Cardiac muscle cell (in vitro differentiated cells and primary cell): Measurements from ENCODE around the gene RUNX2. TPM values are rescaled to one million over a fixed set of nuclear protein-coding genes. Genes with fewer than 3 reads are reported as not detected.

ENCODE experiments used
- DNase-seq, 2 donors: peaks; one replicate each; pipeline versions ENCODE4 v3.0.0 to v3.0.0-alpha.2; 2010 to 2017; ENCODE audit warnings: low read depth in 1 of 2, low spot score in 1 of 2
- H3K27ac ChIP-seq: fragments of 200-600 bp; sonication (generic); 2 replicates; pipeline ENCODE4 v1.5.1; 2016
- H3K27me3 ChIP-seq: fragments of 200-600 bp; sonication (generic); 2 replicates; pipeline ENCODE4 v1.6.0; 2016; ENCODE audit warnings: control low read depth
- H3K36me3 ChIP-seq: fragments of 200-600 bp; sonication (generic); 2 replicates; pipeline ENCODE4 v1.5.1; 2016; ENCODE audit warnings: control low read depth
- H3K4me1 ChIP-seq: fragments of 200-600 bp; sonication (generic); 2 replicates; pipeline ENCODE4 v1.8.1; 2017; ENCODE audit warnings: low read depth, mild to moderate bottlenecking, mixed run types
- H3K4me3 ChIP-seq: fragments of 200-600 bp; sonication (generic); 2 replicates; pipeline ENCODE4 v1.5.1; 2016; ENCODE audit warnings: mild to moderate bottlenecking
- H3K9me3 ChIP-seq: fragments of 200-600 bp; sonication (generic); 2 replicates; pipeline ENCODE4 v1.5.1; 2017; ENCODE audit warnings: low read depth, mild to moderate bottlenecking, control low read depth
- polyA plus RNA-seq: library from polyadenylated mRNA; unstranded; fragments of >200 nt; fragmentation: Nextera tagmentation; extraction: Ambion mirVana; gene quantifications from 2 replicates; pipeline ENCODE4 v1.2.1, GENCODE V29; 2016
- total RNA-seq: library from RNA; depleted of rRNA; stranded (reverse); fragments of >200 nt; gene quantifications from 2 replicates; pipeline ENCODE4 v1.2.3, GENCODE V29; 2016
- TF ChIP-seq, protein P1 (sequence below): IDR thresholded peaks from 2 replicates; pipeline ENCODE4 v1.5.1; 2012; ENCODE audit warnings: low read depth, mild to moderate bottlenecking, low read length

RUNX2 gene
- total and polyA plus RNA-seq, 2 experiments from 2014 or later = 1.6 to 1.9 TPM

- Histone ChIP-seq H3K27me3 (no peaks in the 10 kb centered on the region), H3K4me1 (peaks cover 4% of the 10 kb centered on the region), H3K4me3 (peak within 1 kb of the TSS; percentile 74), H3K27ac (peak within 1 kb of the TSS; percentile 96), H3K36me3 (no peaks in the 10 kb centered on the region), H3K9me3 (no peaks in the 10 kb centered on the region)
- DNase-seq = peak; percentile 96 to 97
- TF ChIP-seq, protein P1, sequence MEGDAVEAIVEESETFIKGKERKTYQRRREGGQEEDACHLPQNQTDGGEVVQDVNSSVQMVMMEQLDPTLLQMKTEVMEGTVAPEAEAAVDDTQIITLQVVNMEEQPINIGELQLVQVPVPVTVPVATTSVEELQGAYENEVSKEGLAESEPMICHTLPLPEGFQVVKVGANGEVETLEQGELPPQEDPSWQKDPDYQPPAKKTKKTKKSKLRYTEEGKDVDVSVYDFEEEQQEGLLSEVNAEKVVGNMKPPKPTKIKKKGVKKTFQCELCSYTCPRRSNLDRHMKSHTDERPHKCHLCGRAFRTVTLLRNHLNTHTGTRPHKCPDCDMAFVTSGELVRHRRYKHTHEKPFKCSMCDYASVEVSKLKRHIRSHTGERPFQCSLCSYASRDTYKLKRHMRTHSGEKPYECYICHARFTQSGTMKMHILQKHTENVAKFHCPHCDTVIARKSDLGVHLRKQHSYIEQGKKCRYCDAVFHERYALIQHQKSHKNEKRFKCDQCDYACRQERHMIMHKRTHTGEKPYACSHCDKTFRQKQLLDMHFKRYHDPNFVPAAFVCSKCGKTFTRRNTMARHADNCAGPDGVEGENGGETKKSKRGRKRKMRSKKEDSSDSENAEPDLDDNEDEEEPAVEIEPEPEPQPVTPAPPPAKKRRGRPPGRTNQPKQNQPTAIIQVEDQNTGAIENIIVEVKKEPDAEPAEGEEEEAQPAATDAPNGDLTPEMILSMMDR = peak; percentile 30
These were observed 49.6 kb downstream of the RUNX2 start, which contains the start of gene SUPT3H for GRCh38 chr6:45377554-45378333. SUPT3H (minus strand) TSS chr6:45377934.

GRCh38 chr6:45378334-45378926, 50.3 kb downstream of the RUNX2 start:
- Histone ChIP-seq H3K9me3 (no peaks in the 10 kb centered on the region), H3K36me3 (no peaks in the 10 kb centered on the region), H3K27ac (peak overlapping the region; percentile 96), H3K4me1 (peaks cover 4% of the 10 kb centered on the region), H3K27me3 (no peaks in the 10 kb centered on the region), H3K4me3 (peak overlapping the region; percentile 74)
- DNase-seq = peak in 1 of 2 donors; percentile 39
- TF ChIP-seq, protein P1 = no peak

GRCh38 chr6:45382391-45382790, 54.3 kb downstream of the RUNX2 start:
- no peak for DNase-seq
- no peaks in the 10 kb centered on the region for H3K9me3 ChIP-seq
- no peaks in the 10 kb centered on the region for H3K27me3 ChIP-seq
- H3K27ac ChIP-seq = no peak overlapping the region
- no peaks in the 10 kb centered on the region for H3K36me3 ChIP-seq
- H3K4me1 ChIP-seq = no peaks in the 10 kb centered on the region
- TF ChIP-seq, protein P1 = no peak
- H3K4me3 ChIP-seq = no peak overlapping the region

DNA sequence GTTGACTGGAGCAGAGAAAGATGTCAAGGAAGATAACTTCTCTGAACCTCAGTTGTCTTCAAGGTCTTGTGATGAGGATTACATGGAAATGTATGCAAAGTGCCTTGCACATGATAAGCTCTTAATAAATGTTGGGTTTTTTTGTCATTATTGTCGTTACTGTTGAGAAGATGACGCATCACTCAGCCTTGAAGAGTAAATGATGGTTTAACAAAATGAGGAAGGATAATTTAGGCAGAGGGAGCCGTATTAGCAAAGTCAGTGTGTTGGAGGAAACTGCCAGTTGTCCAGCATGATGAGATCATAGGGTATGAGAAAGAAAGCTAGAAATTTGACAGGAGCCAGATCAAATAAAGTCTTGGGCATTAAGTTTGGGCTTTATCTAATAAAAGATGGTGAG, 58.4 kb downstream of the RUNX2 start:
- no peaks in the 10 kb centered on the region for H3K4me1 ChIP-seq
- H3K27ac ChIP-seq = no peak overlapping the region
- H3K4me3 ChIP-seq = no peak overlapping the region
- no peaks in the 10 kb centered on the region for H3K36me3 ChIP-seq
- no peaks in the 10 kb centered on the region for H3K9me3 ChIP-seq
- no peaks in the 10 kb centered on the region for H3K27me3 ChIP-seq
- no peak for DNase-seq
- TF ChIP-seq, protein P1 = no peak

GRCh38 chr6:45387236-45387635, 59.1 kb downstream of the RUNX2 start:
- TF ChIP-seq, protein P1 = no peak
- no peak overlapping the region for H3K4me3 ChIP-seq
- no peaks in the 10 kb centered on the region for H3K27me3 ChIP-seq
- H3K9me3 ChIP-seq = no peaks in the 10 kb centered on the region
- H3K4me1 ChIP-seq = no peaks in the 10 kb centered on the region
- H3K27ac ChIP-seq = no peak overlapping the region
- DNase-seq = peak in 1 of 2 donors; percentile 12
- no peaks in the 10 kb centered on the region for H3K36me3 ChIP-seq
